ENCODE data around the gene SCAP.
A peak's percentile ranks its signal among the peaks of the same experiment; 100 is the strongest.

The SCAP gene

DNA sequence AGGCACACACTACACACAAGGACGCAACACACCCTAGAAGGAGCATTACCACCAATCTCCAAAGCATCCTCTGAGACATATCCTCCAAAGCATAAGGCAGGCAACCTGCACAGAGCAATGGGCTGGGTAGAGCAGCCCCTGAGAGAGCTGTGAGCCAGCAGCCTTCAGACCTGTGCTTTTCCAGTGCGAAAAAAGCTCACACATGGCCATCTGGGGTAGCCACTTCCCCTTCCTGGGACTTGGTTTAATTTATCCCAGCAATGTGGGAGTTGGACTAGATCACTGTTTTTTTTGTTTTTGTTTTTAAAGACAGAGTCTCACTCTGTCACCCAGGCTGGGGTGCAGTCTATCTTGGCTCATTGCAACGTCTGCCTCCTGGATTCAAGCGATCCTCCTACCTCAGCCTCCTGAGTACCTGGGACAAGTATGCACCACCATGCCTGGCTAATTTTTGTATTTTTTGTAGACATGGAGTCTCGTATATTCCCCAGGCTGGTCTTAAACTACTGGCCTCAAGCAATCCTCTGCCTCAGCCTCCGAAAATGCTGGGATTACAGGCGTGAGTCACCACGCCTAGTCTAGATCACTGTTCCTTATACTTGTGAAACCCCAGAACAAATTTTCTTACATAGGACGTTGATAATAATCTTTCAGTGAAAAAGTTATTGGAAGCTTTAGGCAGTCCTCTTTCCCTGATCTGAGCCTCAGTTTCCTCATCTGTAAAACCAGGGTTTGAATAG, 76.0 kb downstream of the SCAP start:
- no peak for DNase-seq
- Mint-ChIP-seq H3K27ac (no peak overlapping the region), H3K9me3 (no peaks in the 10 kb centered on the region), H3K36me3 (peaks cover 6% of the 10 kb centered on the region), H3K27me3 (no peaks in the 10 kb centered on the region), H3K4me1 (peaks cover 13% of the 10 kb centered on the region), H3K4me3 (no peak overlapping the region)
- CTCF ChIA-PET: interaction anchor here (0.9 to 2.2 kb wide), 2 partner anchors 22 to 76 kb away, joined by 3 to 5 read pairs; no protein-coding TSS in a partner anchor

DNA sequence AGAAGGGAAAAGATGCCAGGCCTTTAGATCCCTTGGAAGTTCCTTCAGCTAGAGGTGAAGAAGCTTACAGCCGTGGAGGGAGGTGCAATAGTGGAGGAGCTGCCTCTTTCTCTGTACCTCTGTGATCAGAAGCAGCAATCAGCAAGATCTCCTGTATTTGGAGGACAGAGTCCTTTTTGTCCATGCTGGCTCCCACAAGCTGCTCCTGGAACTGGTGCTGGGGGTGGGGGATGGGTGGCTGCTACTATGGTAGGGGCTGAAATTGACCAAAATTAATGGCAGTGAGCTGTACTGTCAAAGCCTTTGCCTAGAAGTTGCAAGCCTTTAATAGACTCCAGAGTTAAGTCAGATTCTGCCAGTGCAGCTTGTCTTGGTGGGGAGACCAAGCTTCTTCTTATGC, 76.7 kb downstream of the SCAP start:
- Mint-ChIP-seq H3K4me3 (no peak overlapping the region), H3K4me1 (peaks cover 15% of the 10 kb centered on the region), H3K27ac (peak overlapping the region; percentile 24), H3K36me3 (peaks cover 6% of the 10 kb centered on the region), H3K27me3 (no peaks in the 10 kb centered on the region), H3K9me3 (no peaks in the 10 kb centered on the region)
- CTCF ChIA-PET: interaction anchor here (0.9 to 2.2 kb wide), 2 partner anchors 22 to 75 kb away, joined by 3 to 5 read pairs; no protein-coding TSS in a partner anchor
- DNase-seq: no peak

DNA sequence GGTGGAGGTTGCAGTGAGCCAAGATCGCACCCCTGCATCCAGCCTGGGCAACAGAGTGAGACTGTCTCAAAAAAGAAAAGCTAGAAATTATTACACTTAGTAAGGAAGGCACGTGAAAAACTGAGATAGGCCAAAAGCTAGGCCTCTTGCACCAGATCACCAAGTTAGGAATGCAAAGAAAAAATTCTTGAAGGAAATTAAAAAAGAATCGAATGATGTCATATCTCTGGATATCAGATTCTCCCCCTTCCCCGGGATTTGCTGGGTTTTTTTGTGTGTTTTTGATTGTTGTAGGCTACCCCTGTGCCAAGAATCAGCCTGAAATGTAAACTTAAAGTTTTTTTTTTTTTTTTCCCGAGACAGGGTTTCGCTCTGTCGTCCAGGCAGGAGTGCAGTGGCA, 77.5 kb downstream of the SCAP start:
- H3K9me3 Mint-ChIP-seq: no peaks in the 10 kb centered on the region
- H3K4me3 Mint-ChIP-seq: no peak overlapping the region
- H3K36me3 Mint-ChIP-seq: peaks cover 6% of the 10 kb centered on the region
- no peaks in the 10 kb centered on the region for H3K27me3 Mint-ChIP-seq
- H3K4me1 Mint-ChIP-seq: peaks cover 17% of the 10 kb centered on the region
- no peak overlapping the region for H3K27ac Mint-ChIP-seq
- CTCF ChIA-PET: interaction anchor here (2.2 kb wide), 1 partner anchor 23 kb away, joined by 5 read pairs; no protein-coding TSS in a partner anchor
- DNase-seq: no peak

DNA sequence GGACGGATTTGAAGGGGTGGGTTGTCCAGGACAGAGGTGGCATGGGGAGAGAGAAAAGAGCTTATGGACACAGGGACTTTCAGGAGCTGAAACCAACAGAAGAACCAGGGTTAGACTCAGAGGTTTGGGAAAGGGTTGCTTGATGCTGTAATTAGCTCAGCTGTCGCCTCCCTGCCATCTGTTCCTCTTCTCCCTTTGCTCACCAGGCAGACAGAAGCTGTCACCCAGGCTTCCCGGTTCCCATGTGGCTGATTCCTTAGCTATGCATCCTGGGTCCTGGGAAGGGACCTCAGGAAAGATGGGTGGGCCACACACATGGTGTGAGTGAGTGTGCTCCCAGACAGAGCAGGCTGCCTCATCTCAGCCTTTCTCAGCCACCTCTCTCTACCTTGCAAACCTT, 80.9 kb downstream of the SCAP start:
- DNase-seq: no peak
- CTCF ChIA-PET: no interaction called here
- peaks cover 17% of the 10 kb centered on the region for H3K4me1 Mint-ChIP-seq
- H3K27me3 Mint-ChIP-seq: no peaks in the 10 kb centered on the region
- no peaks in the 10 kb centered on the region for H3K9me3 Mint-ChIP-seq
- H3K27ac Mint-ChIP-seq: no peak overlapping the region
- H3K36me3 Mint-ChIP-seq: peaks cover 6% of the 10 kb centered on the region
- H3K4me3 Mint-ChIP-seq: no peak overlapping the region

DNA sequence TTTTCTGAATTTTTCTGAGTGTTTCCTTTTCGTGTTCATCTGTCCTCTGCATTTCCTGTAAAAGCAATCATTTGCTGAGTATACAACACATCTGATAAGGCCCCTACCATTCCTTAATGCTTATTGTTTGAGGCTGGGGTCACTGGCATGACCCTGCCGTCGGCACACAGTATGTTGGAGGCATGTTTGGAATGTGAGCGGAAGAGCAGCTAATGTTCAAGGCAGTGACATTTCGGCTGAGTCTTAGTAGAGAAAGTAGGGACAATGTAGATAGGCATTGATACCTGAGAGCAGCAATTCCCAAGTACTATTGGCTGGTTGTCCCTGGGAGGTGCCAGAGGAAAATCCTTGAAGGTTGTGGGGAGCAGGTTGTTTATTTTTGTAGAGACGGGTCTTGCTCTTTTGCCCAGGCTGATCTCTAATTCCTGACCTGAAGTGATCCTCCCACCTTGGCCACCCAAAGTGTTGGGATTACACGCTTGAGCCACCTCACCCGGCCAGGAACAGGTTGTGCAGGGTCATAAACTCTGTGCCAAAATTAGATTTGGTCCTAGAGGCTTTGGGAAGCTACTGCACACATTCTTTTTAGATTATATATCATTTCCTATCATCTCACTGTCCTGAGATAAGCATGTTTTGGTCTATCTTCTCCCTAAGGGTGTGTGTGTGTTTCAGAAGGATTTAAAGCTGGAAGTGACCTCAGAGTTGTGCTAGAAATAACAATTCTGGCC, 81.4 kb downstream of the SCAP start:
- Mint-ChIP-seq H3K27ac (no peak overlapping the region), H3K36me3 (peaks cover 6% of the 10 kb centered on the region), H3K9me3 (no peaks in the 10 kb centered on the region), H3K4me3 (no peak overlapping the region), H3K4me1 (peaks cover 17% of the 10 kb centered on the region), H3K27me3 (no peaks in the 10 kb centered on the region)
- CTCF ChIA-PET: no interaction called here
- DNase-seq: no peak

DNA sequence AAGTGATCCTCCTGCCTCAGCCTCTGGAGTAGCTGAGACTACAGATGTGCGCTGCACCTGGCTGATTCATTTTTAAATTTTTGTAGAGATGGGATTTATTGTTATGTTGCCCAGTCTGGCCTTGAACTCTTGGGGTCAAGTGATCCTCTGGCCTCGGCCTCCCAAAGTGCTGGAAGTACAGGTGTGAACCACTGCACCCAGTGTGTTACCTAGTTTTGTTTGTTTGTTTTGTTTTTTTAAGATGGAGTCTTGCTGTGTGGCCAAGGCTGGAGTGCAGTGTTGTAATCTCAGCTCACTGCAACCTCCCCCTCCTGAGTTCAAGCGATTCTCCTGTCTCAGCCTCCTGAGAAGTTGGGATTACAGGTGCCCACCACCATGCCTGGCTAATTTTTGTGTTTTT, 82.8 kb downstream of the SCAP start:
- H3K27ac Mint-ChIP-seq: no peak overlapping the region
- peaks cover 17% of the 10 kb centered on the region for H3K4me1 Mint-ChIP-seq
- H3K27me3 Mint-ChIP-seq: no peaks in the 10 kb centered on the region
- H3K36me3 Mint-ChIP-seq: peaks cover 7% of the 10 kb centered on the region
- H3K4me3 Mint-ChIP-seq: no peak overlapping the region
- CTCF ChIA-PET: no interaction called here
- no peak for DNase-seq
- H3K9me3 Mint-ChIP-seq: no peaks in the 10 kb centered on the region

DNA sequence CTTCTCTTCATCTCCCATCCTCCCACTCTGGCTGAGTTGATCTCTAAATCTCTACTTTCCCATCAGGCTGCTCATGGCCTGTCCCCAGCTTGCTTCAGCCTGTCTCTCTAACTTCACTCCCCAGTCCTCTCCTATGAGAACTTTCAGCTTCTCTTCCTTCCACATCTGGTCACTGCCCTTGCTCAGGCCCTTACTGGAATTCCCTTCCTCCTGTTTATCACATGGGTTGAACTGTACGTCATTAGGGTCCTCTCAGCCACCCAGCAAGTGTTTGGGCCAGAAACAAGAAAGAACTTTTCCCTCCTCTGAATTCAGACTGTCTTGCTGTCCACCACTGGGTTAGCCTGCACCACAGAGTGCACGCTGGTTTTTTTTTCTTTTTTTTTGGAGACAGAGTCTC, 89.9 kb downstream of the SCAP start:
- CTCF ChIA-PET: no interaction called here
- Mint-ChIP-seq H3K9me3 (no peaks in the 10 kb centered on the region), H3K36me3 (peaks cover 11% of the 10 kb centered on the region), H3K27me3 (no peaks in the 10 kb centered on the region), H3K4me1 (peaks cover 24% of the 10 kb centered on the region), H3K27ac (no peak overlapping the region), H3K4me3 (no peak overlapping the region)
- DNase-seq: no peak

DNA sequence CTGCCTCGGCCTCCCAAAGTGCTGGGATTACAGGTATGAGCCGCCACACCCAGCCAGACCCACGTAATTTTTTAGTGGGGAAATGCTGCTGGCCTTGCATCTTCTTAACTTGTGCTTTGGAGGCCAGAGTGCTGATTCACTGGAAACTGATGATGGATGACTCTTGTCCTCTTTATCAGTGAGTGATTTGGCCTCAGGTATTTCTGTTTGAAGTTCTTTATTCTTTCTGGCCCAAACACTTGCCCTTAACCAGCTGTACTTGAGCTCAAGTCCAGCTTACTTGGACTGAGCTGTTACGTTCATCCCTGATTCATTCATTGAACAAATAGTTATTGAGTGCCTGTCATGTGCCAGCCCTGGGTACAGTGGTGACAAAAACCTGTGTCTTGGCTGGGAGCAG, 90.7 kb downstream of the SCAP start:
- DNase-seq: no peak
- CTCF ChIA-PET: no interaction called here
- H3K4me3 Mint-ChIP-seq: no peak overlapping the region
- H3K27me3 Mint-ChIP-seq: no peaks in the 10 kb centered on the region
- H3K36me3 Mint-ChIP-seq: peaks cover 14% of the 10 kb centered on the region
- H3K27ac Mint-ChIP-seq: no peak overlapping the region
- H3K9me3 Mint-ChIP-seq: no peaks in the 10 kb centered on the region
- H3K4me1 Mint-ChIP-seq: peaks cover 28% of the 10 kb centered on the region

DNA sequence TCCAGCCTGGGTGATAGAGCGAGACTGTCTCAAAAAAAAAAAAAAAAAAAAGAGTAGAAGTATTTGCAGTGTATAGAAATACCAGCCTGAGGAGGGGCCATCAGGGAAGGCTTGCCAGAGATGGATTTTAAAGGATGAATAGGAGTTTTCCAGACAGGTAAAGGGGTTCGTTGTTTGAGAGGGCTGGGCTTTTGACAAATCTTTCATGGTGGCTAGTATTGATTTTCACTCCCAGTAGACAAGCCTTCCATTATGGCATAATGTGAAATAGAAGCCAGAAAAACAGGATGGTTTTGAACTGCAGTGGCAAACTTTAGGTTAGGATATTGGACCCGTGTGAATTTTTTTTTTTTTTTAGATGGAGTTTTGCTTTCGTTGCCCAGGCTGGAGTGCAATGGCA, 91.3 kb downstream of the SCAP start:
- H3K9me3 Mint-ChIP-seq: no peaks in the 10 kb centered on the region
- DNase-seq: no peak
- peaks cover 17% of the 10 kb centered on the region for H3K36me3 Mint-ChIP-seq
- no peaks in the 10 kb centered on the region for H3K27me3 Mint-ChIP-seq
- no peak overlapping the region for H3K4me3 Mint-ChIP-seq
- H3K27ac Mint-ChIP-seq: no peak overlapping the region
- CTCF ChIA-PET: no interaction called here
- peaks cover 34% of the 10 kb centered on the region for H3K4me1 Mint-ChIP-seq

DNA sequence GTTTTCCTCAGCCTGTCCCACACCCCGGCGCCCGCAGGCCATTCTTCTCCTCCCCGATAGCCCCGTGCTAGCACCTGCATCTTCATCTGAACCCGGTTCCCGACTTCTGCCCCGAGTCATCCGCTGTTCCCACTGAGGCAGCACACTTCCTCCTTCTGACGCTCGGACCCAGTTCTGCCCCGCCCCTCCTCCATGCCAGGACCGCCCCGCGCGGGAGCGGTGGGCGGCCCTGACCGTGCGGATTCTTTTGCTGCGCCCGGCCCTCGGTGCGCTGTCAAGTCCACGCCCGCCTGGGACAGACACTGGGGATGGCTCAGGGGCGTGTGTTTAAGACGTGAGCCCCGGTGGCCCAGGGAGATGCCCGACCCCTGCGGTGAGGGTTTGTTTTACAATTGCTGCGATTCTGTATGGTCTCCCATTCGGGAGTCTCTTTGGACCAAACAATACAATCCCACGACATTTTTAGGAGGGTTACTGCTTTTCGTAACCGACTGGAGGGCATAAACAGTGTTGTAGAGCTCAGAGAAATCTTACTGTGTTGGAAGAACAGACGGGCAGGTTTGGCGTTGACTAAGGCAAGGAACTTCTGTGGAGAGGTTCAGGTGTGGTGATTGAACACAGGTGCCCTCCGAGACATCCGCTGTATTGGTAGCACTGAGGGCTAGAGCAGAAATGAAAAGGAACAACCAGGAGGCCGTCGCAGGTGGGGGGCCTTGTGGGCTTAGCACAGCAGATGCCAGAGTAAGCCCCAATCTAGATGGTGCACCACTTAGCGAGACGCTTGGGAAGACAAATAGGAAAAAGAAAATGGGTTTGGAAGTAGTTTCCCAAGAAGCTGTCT, 94.2 kb downstream of the SCAP start:
- peak; percentile 86 for DNase-seq
- H3K4me1 Mint-ChIP-seq: peaks cover 47% of the 10 kb centered on the region
- peak overlapping the region; percentile 98 for H3K27ac Mint-ChIP-seq
- no peaks in the 10 kb centered on the region for H3K27me3 Mint-ChIP-seq
- H3K9me3 Mint-ChIP-seq: no peaks in the 10 kb centered on the region
- peaks cover 18% of the 10 kb centered on the region for H3K36me3 Mint-ChIP-seq
- CTCF ChIA-PET: no interaction called here
- peak overlapping the region; percentile 99 for H3K4me3 Mint-ChIP-seq

DNA sequence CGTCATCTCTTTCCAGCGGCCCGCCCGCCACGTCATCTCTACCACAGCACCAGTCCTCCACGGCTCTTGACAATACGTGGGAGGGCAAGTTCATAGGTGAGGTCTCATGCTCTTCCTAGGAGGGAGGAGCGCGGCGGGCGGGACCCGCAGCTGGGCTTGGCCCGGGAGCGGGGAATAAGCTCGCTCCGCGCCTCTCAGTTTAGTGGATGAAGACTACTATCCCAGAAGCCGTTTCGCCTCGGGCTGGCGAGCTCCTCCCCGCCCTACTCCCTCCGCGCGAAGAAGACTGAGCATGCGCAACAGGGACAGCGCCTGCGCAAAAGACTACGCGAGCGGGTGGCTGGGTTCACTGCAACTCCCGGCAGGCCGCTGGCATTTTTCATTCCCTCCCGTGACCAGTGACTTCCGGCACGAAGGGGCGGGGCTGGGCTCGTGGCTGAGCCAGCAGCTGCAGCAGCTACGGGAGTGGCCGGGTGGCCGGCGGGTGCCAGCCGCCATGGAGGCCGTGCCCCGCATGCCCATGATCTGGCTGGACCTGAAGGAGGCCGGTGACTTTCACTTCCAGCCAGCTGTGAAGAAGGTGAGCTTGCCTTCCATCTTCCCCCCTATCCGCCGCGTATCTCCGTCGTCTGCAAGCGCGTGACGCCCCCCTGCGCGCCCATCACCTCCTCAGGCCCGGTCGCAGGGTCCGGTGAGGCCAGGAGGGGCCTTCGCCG, 95.0 kb downstream of the SCAP start, which contains the start of gene PTPN23:
TSS of gene PTPN23 (plus strand) at position 421 of the 716 bp plus-strand sequence. CDS start at position 497, 76 bp downstream.
- Mint-ChIP-seq H3K9me3 (no peaks in the 10 kb centered on the region), H3K27me3 (no peaks in the 10 kb centered on the region), H3K4me3 (peak within 1 kb of the TSS; percentile 99), H3K4me1 (peaks cover 44% of the 10 kb centered on the region), H3K27ac (peak within 1 kb of the TSS; percentile 98), H3K36me3 (peaks cover 18% of the 10 kb centered on the region)
- peak; percentile 99 for DNase-seq
- CTCF ChIA-PET: interaction anchor here (1.1 kb wide), 1 partner anchor 41 kb away, joined by 3 read pairs; no protein-coding TSS in a partner anchor

DNA sequence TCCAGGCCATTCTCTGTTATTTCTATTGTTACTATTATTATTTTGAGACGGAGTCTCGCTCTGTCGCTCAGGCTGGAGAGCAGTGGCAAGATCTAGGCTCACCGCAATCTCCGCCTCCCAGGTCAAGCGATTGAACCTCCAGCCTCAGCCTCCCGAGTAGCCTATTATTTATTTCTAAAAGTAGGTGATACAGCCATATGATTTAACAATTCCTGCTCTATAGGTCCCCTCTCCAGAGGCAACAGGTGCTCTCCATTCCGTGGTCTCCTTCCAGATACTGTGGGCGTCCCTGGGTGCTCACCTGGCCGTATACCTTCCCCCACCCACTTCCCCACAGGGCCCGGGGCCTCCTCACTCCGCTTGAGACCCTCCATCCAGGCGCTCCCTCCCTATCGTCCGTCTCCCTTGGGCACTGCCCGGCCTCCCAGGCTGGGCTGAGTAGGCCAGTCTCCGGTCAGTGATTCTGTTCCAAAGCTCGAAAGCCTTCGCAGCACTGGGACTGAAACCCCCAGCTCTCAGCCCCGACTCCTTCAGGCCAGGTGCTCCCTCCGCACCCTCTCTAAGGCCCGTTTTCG, 95.6 kb downstream of the SCAP start:
- peak overlapping the region; percentile 98 for H3K27ac Mint-ChIP-seq
- DNase-seq: no peak
- CTCF ChIA-PET: interaction anchor here (1.1 kb wide), 1 partner anchor 41 kb away, joined by 3 read pairs; no protein-coding TSS in a partner anchor
- peaks cover 41% of the 10 kb centered on the region for H3K4me1 Mint-ChIP-seq
- peak overlapping the region; percentile 99 for H3K4me3 Mint-ChIP-seq
- H3K9me3 Mint-ChIP-seq: no peaks in the 10 kb centered on the region
- peaks cover 4% of the 10 kb centered on the region for H3K27me3 Mint-ChIP-seq
- peaks cover 15% of the 10 kb centered on the region for H3K36me3 Mint-ChIP-seq

DNA sequence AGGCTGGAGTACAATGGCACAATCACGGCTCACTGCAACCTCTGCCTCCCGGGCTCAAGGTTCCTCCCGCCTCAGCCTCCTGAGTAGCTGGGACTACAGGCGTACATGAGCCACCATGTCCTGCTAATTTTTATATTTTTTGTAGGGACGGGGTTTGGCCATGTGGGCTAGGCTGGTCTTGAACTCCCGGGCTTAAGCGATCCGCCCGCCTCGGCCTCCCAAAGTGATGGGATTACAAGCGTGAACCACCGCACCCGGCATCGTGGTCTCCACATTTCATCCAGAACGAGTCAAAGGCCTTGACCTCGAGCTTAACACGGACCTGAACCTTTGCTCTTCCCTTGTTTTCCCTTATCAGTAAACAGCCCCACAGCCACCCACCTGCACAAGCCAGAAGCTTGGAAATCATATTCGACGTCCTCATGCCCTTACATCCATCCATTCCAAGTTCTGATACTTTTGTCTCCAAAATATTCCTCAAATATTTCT, 96.3 kb downstream of the SCAP start:
- Mint-ChIP-seq H3K27me3 (peaks cover 6% of the 10 kb centered on the region), H3K9me3 (no peaks in the 10 kb centered on the region), H3K36me3 (peaks cover 11% of the 10 kb centered on the region), H3K27ac (peak overlapping the region; percentile 98), H3K4me3 (peak overlapping the region; percentile 99), H3K4me1 (peaks cover 41% of the 10 kb centered on the region)
- no peak for DNase-seq
- CTCF ChIA-PET: no interaction called here
